Tibial nerve (tissue), 4 donors: ENCODE results near the gene VKORC1.

ENCODE experiments used
- CTCF ChIP-seq, 5 experiments: fragments of 200-600 bp in 3 of 5; fragments of 450-650 bp in 2 of 5; sonication (generic) in 3 of 5; IDR thresholded peaks; one replicate each; pipeline ENCODE4 v1.5.1; 2016 to 2019; ENCODE audit warnings: antibody characterized with exemption in 5 of 5, mild to moderate bottlenecking in 3 of 5, moderate library complexity in 2 of 5
- EP300 ChIP-seq, 2 donors: sonication (generic); formaldehyde crosslinking; IDR thresholded peaks; one replicate each; pipeline ENCODE4 v1.6.1; 2017; ENCODE audit warnings: antibody characterized with exemption in 2 of 2, mild to moderate bottlenecking in 1 of 2

- no peak for TF ChIP-seq CTCF (IDR thresholded peaks at IDR 0.05)
- no peak for TF ChIP-seq EP300 (IDR thresholded peaks at IDR 0.05)
Observed at GRCh38 chr16:31135535-31136286, 41.1 kb upstream of the VKORC1 start, which contains the start of gene PRSS8.
